ENCODE results near the gene CFAP73.

DNA sequence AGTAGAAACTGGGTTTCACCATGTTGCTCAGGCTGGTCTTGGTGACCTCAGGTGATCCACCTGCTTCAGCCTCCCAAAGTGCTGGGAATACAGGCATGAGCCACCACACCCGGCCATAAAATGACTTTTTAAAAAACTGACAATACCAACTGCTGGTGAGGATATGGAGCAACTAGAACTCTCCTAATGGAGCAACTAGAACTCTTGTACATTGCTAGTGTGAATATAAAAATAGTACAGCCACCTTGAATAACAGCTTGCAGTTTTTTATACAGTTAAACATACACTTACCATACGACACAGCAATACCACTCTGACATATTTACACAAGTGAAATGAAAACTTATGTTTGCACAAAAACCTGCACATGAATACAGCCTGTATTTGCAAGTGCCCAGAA is 2.5 kb upstream of the CFAP73 start:
- TF ChIP-seq, protein P1, sequence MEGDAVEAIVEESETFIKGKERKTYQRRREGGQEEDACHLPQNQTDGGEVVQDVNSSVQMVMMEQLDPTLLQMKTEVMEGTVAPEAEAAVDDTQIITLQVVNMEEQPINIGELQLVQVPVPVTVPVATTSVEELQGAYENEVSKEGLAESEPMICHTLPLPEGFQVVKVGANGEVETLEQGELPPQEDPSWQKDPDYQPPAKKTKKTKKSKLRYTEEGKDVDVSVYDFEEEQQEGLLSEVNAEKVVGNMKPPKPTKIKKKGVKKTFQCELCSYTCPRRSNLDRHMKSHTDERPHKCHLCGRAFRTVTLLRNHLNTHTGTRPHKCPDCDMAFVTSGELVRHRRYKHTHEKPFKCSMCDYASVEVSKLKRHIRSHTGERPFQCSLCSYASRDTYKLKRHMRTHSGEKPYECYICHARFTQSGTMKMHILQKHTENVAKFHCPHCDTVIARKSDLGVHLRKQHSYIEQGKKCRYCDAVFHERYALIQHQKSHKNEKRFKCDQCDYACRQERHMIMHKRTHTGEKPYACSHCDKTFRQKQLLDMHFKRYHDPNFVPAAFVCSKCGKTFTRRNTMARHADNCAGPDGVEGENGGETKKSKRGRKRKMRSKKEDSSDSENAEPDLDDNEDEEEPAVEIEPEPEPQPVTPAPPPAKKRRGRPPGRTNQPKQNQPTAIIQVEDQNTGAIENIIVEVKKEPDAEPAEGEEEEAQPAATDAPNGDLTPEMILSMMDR (IDR thresholded peaks at IDR 0.05; ENCODE audit: low read depth, low read length), result no peak
- no peak for TF ChIP-seq POLR2A (IDR thresholded peaks at IDR 0.05; ENCODE audit: extremely low read depth, insufficient read length)
- TF ChIP-seq, protein P2, sequence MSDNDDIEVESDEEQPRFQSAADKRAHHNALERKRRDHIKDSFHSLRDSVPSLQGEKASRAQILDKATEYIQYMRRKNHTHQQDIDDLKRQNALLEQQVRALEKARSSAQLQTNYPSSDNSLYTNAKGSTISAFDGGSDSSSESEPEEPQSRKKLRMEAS (IDR thresholded peaks at IDR 0.05; ENCODE audit: low read depth, low read length), result no peak
